GM12873 (cell line): Measurements from ENCODE around the gene UTS2R.

Experiments
- CTCF ChIP-seq: IDR thresholded peaks from 2 replicates; pipeline ENCODE4 v1.5.1; 2012; ENCODE audit warnings: low read depth, mild to moderate bottlenecking, moderate library complexity, low read length, control low read depth; ENCODE audit not compliant: insufficient read depth; ENCODE audit errors: missing control alignments

Gene UTS2R

GRCh38 chr17:82348434-82348833 is 23.1 kb upstream of the UTS2R start:
- no peak for TF ChIP-seq CTCF

- TF ChIP-seq CTCF: no peak
These were observed 22.7 kb upstream of the UTS2R start for GRCh38 chr17:82348866-82349265.

- no peak for TF ChIP-seq CTCF
These were observed 22.3 kb upstream of the UTS2R start for GRCh38 chr17:82349287-82349701.

- TF ChIP-seq CTCF: peak; percentile 54
These were observed 21.2 kb upstream of the UTS2R start for GRCh38 chr17:82350182-82351030.

DNA sequence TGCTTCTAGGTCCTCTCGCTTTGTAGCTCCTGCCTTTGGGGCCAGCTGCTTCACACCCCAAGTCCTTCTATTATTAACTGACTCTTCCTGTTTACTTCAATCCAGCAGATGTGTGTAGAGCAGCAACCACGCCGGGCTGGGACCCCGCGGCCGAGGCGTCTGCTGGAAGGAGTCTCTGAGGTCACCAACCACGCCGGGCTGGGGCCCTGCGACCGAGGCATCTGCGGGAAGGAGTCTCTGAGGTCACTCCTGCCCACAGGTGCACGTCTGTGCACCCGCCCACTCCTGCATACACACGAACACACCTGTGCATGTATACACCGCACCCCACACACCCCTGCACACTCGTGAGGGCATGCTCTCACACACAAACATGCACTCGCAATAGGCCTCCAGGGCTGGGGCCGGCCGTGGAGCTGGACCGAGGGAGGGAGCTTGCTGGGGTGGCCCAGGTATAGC is 20.3 kb upstream of the UTS2R start:
- TF ChIP-seq CTCF: no peak

DNA sequence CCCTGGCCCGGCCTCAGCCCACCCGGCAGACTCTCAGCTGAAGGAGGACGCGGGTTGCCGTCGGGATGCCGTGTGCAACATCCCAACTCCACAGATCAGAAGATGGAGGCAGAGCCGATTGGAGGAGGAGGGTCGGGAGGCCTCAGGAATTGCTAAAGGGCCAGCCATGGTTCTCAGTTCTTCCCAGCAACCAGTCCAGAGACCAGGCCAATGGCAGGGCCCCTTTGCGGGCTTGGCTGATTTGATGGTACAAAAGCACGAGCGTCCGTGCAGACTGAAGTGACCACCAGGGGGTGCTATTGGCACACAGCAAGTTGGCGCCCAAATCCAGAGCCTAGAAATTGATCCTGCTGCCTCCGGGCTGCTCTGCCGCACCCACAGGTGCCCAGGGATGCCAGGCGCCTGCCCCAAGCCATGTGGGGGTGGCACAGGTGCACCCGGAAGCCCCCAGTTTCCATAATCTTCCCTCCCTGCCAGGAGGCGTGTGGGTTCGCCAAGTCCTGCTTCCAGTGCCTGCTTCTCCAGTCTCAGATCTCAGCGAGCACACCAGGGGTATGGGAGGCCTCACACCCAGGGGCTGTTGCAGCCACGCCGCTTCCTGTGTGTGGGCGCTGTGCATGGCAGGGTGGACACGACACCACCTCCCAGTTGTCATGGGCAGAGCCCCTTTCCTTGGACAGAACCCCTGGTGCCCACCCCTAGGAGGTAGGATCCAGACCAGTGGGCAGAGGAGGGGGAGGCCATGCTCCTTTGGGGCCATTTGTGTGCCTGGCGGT is 19.7 kb upstream of the UTS2R start:
- TF ChIP-seq CTCF: peak; percentile 95

- TF ChIP-seq CTCF: no peak
These were observed 18.1 kb upstream of the UTS2R start for GRCh38 chr17:82353484-82353883.
